CD4-positive, alpha-beta T cell treated with Interferon gamma for 1 hour (primary cell): ENCODE results near the gene DDX25.
"Not testable (repeated sequence)": the region's sequence is repeated elsewhere in the genome, so short reads cannot be mapped to it uniquely, and the experiment has no call there.

ENCODE experiments used
- DNase-seq: peaks from one replicate; pipeline ENCODE4 v3.0.0-alpha.2; 2020

The DDX25 gene

GRCh38 chr11:125910226-125910849, 6.0 kb downstream of the DDX25 start:
- no peak for DNase-seq

GRCh38 chr11:125914601-125915000, 10.3 kb downstream of the DDX25 start:
- not testable (repeated sequence) for DNase-seq

DNA sequence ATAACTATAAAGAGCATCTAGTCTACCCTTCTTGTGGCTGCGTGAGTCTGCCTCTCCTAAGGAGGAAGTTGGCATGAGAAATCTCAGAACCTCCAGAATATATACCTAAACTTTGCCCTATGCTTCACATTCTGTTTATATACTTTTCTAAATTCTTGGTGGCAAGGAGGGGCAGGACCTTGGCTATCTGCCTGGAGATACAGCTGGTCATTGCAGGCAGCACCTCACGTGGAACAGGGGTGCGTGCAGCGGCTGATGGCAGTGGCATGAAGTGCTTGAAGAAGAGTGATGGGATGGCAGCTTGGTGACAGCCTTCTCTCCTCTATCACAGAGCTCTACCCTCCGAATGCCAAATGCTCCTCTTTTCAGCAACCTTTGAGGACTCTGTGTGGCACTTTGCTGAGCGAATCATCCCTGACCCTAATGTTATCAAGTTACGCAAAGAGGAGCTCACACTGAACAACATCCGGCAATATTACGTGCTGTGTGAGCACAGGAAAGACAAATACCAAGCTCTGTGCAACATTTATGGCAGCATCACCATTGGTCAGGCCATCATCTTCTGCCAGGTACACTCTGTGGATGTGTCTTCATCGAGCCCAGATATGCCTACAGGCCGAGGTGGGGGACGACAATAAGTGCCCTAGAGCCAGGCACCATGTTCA, 12.5 kb downstream of the DDX25 start:
- no peak for DNase-seq

- no peak for DNase-seq
Observed at GRCh38 chr11:125918140-125918840, 14.0 kb downstream of the DDX25 start.

GRCh38 chr11:125921042-125921441, 16.7 kb downstream of the DDX25 start:
- DNase-seq = no peak

DNA sequence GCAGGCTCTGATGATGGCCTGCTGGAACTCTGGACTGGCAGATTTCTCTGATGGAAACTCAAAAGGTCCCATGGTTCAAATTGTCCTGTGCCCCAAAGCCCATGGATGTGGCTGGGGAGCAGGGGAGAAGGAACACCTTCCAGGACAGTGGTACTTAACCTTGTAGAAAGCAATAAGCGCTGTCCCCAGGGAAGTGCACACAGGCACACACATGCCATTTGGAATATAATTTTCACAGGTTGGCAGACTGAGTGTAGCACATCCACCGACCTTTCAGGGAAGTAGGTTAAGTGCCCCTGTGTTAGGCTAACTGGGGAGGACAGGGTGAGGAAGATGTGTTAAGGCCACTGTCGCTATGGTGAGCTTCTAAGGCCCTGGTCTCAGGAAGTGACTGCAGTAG, 17.8 kb downstream of the DDX25 start:
- no peak for DNase-seq

DNA sequence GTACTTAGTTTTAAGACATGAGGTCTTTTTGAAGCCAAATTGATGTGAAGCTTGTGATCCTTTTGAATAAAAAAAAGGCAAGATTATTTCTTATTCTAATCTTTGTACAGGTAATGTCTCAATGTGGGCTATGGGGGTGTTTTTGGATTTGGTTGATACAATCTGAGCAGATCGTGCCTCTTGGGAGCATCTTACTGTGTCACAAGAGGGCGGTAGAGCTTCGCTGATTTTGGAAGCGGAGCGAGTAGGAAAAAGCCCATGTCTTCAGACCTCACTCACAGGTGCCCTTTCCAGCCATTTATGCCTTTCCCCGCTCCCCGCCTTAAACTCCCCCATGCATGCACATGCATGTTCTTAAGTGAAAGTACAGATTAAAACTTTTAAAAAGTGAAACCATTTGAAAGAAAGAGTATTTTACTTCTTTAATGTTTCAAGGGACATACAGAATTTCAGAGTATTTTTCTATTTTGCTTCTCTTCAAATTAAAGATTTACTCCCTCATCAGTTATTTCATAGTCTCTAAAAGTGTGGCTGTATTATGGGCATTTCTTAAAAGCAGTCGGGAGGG, 18.8 kb downstream of the DDX25 start:
- peak; percentile 38 for DNase-seq

DNA sequence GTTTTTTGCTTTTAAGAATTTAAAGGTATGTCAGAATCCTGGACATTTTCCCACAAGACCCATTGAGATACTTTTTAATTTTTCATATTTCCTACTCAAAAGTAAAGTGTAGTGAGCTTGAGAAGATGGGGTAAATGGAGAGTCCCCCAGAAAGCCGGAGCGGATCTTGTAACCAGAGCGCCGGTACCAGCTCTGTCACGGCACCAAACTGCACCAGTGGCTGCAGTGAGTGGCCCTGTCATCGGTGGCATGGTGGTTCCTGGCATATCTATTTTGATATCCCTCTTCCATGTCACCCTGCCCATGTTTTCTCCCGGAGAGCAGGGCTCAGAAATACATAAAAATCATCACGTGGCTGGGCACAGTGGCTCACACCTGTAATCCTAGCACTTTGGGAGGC, 19.3 kb downstream of the DDX25 start:
- no peak for DNase-seq

DNA sequence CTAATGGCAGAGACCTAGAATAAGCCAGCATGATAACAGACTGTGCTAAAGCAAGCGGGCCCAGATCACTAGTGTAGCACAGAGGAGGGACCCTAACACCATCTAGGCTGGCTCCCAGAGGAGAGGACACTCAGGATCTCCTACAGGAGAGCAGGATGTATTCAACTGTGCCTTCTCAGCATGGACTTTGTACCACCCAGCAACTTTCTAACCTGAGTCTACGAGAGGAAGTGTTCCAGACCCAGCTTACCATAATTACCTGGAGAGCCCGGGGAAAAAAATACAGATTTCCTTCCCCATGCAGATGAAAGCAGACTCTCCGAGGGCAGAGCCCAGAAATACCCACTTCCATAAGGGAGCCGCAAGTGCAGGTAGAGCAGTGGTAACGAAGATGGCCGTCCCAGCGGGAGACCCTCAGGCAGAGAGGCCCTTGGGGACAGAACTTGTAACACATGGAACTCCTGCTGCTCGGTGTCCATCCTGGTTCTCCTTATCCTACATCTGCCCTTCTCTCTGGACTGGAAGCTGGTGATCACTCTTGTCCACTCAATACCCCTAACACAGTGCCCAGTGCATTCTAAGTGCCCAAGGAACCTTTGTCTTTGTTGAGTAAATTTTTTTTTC, 20.2 kb downstream of the DDX25 start:
- DNase-seq = no peak

DNA sequence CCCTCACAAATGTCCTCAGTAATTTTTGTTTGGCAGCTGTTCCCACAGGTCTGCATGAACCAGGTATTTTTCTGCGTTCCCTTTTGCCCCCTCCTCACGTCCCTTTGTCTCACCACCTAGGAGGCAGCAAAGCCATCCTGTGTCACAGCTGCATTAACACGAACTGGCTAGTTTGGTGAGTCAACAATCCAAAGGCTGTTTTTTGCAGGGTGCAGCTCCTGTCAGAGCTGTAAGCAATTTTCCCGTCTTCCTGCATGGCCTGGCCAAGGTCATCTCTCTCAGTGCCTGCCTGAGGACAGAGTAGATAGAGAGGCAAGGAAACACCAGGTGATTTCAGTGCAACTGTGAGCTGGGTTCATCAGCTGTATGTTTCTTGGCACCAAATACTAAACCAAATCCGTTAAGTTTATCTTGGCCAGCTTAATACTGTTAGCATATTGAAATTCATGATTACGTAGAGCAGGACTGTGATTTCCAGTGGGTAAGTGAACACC, 21.0 kb downstream of the DDX25 start:
- no peak for DNase-seq

GRCh38 chr11:125925804-125926203, 21.5 kb downstream of the DDX25 start:
- no peak for DNase-seq

DNA sequence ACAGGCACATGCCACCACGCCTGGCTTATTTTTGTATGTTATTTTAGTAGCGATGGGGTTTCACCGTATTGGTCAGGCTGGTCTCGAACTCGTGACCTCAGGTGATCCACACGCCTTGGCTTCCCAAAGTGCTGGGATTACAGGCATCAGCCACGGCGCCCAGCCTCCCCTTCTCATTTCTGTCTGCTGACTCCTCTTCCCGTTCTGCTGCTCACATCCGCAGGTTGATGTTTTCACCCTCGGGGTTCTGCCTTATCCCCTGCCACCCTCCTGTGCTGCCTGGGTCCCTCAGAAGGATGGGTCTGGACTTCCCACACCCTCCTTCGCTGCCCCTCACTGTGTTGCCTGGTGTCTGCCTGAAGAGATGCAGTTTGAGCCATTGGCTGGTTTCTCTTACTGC, 22.4 kb downstream of the DDX25 start:
- DNase-seq = no peak

GRCh38 chr11:125929445-125930075, 25.3 kb downstream of the DDX25 start:
- no peak for DNase-seq

GRCh38 chr11:125930076-125930450, 25.8 kb downstream of the DDX25 start:
- no peak for DNase-seq

DNA sequence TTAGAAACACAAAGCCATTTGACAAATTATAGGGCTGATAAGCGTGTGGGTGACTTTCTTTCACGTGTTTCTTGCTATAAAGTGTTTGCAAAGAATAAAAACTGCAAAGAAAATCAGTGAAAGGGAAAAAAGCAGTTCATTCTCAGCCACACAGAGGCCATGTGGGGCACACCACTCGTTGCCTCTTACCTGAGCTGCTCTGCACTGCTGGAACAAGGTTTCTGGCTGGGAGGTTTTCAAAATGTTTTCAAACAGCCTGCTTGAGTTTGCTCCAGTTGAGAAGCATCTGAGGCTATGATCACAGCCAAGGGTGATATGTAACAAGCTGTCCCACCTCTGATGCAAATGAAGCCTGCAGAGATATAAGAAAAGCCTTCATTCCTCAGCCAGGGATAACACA, 26.8 kb downstream of the DDX25 start:
- DNase-seq = no peak

GRCh38 chr11:125931668-125932067, 27.4 kb downstream of the DDX25 start:
- DNase-seq = no peak

DNA sequence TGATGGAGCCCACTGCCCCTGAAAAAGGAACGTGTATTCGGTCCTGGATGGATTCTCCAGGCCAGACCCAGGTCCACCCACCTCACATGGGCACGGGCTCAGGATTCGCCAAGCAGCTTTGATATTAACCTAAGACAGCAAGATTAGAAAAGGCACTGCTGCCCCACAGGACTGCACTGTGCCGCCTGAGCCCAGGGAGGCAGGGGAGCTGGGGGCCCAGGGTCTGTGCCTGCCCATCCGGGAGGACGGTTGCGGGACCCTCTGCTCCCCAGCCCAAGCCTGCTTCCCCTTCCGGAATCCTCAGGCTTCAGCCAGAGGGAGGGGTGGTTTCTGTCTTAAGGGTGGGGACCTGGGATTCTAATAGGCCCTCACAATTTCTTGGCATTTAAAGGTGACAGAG, 28.0 kb downstream of the DDX25 start:
- no peak for DNase-seq

GRCh38 chr11:125933030-125933813, 28.9 kb downstream of the DDX25 start:
- DNase-seq = no peak

GRCh38 chr11:125934473-125934872, 30.2 kb downstream of the DDX25 start:
- no peak for DNase-seq

DNA sequence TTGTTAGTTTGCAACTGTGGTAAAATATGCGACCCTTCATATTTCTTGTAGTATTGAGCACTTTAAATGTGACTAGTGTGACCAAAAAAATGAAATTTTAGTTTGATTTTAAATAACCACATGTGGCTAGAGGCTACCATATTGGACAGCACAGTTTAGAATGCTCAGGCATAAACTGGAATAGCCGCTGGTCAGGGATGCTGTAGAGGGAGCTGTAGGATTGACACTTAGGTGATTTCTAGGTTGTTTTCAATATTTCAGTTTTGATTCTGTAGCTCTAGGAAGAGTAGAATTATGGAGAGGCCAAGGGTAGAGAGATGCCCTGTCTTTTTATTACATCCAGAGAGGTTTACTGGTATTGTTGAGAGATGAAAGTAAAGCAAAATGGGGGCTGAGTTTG, 30.7 kb downstream of the DDX25 start:
- DNase-seq = no peak

DNA sequence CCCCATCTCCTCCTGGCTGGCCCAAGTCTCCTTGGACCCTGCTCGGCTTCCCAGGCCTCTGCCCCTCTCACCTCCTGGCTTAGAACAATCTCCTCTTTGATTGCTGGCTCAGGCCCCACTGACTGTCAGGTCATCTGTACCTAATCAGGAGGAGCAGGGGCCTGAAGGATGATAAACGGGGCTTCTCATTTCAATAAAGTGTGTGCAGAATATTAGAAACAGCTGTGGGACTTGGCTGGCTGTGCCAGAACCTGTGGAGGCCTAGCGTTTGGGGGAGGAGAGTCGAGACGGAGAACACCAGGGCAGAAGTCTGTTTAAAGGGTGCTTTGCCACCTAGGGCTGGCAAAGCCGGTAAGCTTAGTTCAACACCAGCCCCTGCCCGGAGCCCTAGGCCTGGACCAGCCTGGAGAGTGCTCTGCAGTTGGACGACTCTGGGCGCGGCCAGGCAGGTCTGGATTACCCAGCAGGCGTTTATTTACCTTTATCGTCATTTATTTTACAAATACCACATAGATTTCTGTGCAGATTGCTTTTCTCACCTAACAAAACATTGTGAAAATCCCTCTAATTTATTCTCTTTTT, 31.4 kb downstream of the DDX25 start:
- DNase-seq = no peak

GRCh38 chr11:125938418-125938817, 34.1 kb downstream of the DDX25 start:
- DNase-seq = no peak
